Right kidney (tissue), 1 donor: ENCODE results near the gene BCAT1.

Experiments
- DNase-seq: peaks from one replicate; pipeline ENCODE4 v3.0.0-alpha.2; 2016

BCAT1 gene

GRCh38 chr12:24768415-24768814 is 180.5 kb downstream of the BCAT1 start:
- no peak for DNase-seq

GRCh38 chr12:24767016-24767415 is 181.9 kb downstream of the BCAT1 start:
- no peak for DNase-seq

- no peak for DNase-seq
Observed at GRCh38 chr12:24764712-24765111, 184.2 kb downstream of the BCAT1 start.

GRCh38 chr12:24760606-24761378 is 188.1 kb downstream of the BCAT1 start:
- no peak for DNase-seq

GRCh38 chr12:24760162-24760561 is 188.7 kb downstream of the BCAT1 start:
- no peak for DNase-seq
